Hepatocyte (in vitro differentiated cells): Measurements from ENCODE around the gene ARMH2.

Experiments used
- EZH2phosphoT487 ChIP-seq: fragments of 200-600 bp; sonication (generic); IDR thresholded peaks from one replicate; pipeline ENCODE4 v1.6.1; 2018; ENCODE audit warnings: antibody characterized with exemption, mild to moderate bottlenecking, low read depth, moderate library complexity; ENCODE audit not compliant: unreplicated experiment, severe bottlenecking
- TF ChIP-seq, protein P1 (sequence below): fragments of 200-600 bp; sonication (generic); IDR thresholded peaks from 2 replicates; pipeline ENCODE4 v1.5.1; 2016; ENCODE audit warnings: antibody characterized with exemption, mild to moderate bottlenecking; ENCODE audit not compliant: poor library complexity

DNA sequence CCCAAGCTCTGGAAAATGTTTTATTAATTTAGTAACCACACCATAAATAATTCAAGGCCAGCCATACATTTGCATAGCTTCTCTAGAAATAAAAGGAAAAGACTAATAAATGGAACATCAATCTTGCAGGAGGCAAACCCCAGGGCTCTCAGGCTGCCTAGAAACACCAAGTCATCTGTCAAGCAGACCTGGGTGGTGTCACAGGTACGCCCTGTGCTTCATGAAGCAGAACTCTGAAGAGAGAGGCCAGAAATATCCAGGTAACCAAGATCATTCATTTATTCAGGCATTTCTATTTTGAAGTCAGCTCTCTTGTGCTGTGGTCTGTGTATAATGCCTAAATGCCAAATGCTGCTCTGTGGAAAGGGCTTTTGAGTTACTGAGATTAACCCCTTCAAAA, 45.3 kb upstream of the ARMH2 start:
- TF ChIP-seq, protein P1, sequence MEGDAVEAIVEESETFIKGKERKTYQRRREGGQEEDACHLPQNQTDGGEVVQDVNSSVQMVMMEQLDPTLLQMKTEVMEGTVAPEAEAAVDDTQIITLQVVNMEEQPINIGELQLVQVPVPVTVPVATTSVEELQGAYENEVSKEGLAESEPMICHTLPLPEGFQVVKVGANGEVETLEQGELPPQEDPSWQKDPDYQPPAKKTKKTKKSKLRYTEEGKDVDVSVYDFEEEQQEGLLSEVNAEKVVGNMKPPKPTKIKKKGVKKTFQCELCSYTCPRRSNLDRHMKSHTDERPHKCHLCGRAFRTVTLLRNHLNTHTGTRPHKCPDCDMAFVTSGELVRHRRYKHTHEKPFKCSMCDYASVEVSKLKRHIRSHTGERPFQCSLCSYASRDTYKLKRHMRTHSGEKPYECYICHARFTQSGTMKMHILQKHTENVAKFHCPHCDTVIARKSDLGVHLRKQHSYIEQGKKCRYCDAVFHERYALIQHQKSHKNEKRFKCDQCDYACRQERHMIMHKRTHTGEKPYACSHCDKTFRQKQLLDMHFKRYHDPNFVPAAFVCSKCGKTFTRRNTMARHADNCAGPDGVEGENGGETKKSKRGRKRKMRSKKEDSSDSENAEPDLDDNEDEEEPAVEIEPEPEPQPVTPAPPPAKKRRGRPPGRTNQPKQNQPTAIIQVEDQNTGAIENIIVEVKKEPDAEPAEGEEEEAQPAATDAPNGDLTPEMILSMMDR, result no peak
- TF ChIP-seq EZH2phosphoT487, result no peak
